Measurements from ENCODE around the gene EHD4.

DNA sequence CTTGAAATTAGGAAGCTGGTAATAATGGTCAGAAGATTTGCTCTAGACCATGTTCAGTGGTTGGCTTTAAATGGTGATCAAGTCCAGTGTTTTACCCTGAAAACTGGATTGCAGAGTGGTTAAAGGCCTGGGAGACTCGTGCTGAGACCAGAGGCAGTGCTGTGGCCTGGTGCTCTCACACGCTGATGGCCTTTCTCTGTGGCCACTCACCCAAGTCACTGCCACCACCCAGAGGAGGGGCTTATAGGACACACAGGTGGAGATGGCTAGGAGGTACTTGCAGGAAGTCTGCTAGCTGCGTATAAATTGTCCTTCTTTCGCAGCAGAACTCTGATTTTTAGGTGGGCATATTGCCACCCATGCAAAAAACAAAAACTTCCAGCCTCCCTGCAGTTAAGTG lies 6.2 kb upstream of the EHD4 start:
- TF ChIP-seq, protein P1, sequence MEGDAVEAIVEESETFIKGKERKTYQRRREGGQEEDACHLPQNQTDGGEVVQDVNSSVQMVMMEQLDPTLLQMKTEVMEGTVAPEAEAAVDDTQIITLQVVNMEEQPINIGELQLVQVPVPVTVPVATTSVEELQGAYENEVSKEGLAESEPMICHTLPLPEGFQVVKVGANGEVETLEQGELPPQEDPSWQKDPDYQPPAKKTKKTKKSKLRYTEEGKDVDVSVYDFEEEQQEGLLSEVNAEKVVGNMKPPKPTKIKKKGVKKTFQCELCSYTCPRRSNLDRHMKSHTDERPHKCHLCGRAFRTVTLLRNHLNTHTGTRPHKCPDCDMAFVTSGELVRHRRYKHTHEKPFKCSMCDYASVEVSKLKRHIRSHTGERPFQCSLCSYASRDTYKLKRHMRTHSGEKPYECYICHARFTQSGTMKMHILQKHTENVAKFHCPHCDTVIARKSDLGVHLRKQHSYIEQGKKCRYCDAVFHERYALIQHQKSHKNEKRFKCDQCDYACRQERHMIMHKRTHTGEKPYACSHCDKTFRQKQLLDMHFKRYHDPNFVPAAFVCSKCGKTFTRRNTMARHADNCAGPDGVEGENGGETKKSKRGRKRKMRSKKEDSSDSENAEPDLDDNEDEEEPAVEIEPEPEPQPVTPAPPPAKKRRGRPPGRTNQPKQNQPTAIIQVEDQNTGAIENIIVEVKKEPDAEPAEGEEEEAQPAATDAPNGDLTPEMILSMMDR (IDR thresholded peaks at IDR 0.05; ENCODE audit: borderline replicate concordance, extremely low read depth, low read length, poor library complexity, severe bottlenecking) = no peak
- no peak for TF ChIP-seq EZH2 (IDR thresholded peaks at IDR 0.05; ENCODE audit: borderline replicate concordance, low read depth, low read length, severe bottlenecking)

Data from DND-41 (cell line).